Activated naive CD8-positive, alpha-beta T cell (primary cell): Measurements from ENCODE around the gene PPP4R3B.

ENCODE experiments used
- H3K27ac Mint-ChIP-seq: one replicate; pipeline ENCODE4 v1.8.0; 2021; ENCODE audit warnings: mixed read lengths
- H3K27me3 Mint-ChIP-seq: one replicate; pipeline ENCODE4 v1.8.0; 2021; ENCODE audit warnings: mixed read lengths
- H3K36me3 Mint-ChIP-seq: one replicate; pipeline ENCODE4 v1.8.0; 2021; ENCODE audit warnings: mixed read lengths
- H3K4me1 Mint-ChIP-seq: one replicate; pipeline ENCODE4 v1.8.0; 2021; ENCODE audit warnings: low read depth, mixed read lengths
- H3K4me3 Mint-ChIP-seq: one replicate; pipeline ENCODE4 v1.8.0; 2021; ENCODE audit warnings: mild to moderate bottlenecking, mixed read lengths
- H3K9me3 Mint-ChIP-seq: one replicate; pipeline ENCODE4 v1.8.0; 2021; ENCODE audit warnings: low read depth, mixed read lengths

The PPP4R3B gene

DNA sequence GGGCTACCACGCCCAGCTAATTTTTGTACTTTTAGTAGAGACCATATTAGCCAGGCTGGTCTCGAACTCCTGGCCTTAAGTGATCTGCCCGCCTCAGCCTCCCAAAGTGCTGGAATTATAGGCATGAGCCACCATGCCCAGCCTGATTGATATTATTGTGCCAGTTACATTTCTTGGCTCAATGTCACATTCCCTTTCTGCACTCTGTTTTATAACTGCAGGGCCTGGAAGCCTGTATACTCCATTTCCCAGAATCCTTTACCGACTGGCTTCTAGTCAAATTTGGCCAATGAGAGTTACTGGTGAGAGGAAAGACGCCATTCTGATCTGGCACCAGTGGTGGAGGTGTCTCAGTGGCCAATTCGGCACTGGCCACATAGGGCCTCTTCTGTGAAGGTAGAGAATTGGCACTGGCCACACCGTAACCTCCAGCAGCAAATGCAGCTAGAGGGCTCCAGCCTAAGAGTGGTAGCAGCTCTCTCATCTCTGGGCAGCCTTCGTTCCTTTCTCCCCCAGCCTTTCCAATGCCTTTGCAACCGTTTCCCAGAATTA lies 114.8 kb downstream of the PPP4R3B start:
- H3K4me1 Mint-ChIP-seq, result no peaks in the 10 kb centered on the region
- no peaks in the 10 kb centered on the region for H3K9me3 Mint-ChIP-seq
- no peak overlapping the region for H3K4me3 Mint-ChIP-seq
- no peaks in the 10 kb centered on the region for H3K27me3 Mint-ChIP-seq
- no peaks in the 10 kb centered on the region for H3K36me3 Mint-ChIP-seq
- H3K27ac Mint-ChIP-seq, result no peak overlapping the region

DNA sequence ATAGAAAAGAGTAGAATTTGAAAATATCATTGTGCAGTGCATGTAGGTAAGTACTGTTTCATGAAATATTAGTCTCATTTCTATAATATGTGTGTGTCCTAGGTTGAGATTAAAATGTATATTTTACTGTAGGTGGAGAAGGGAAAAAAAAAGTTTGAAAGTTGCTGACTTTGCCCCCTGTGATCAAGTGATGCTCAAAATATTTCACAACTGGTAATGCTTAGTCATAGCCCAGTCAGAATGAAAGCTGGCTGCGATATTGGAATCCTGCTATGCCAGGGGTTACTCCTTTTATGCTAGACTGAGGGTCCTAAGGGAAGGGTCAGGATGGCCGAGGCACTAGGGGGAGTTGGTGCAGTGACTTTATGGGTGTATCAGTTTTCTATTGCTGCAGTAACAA lies 117.4 kb downstream of the PPP4R3B start:
- no peaks in the 10 kb centered on the region for H3K36me3 Mint-ChIP-seq
- no peak overlapping the region for H3K4me3 Mint-ChIP-seq
- H3K27ac Mint-ChIP-seq, result no peak overlapping the region
- H3K4me1 Mint-ChIP-seq, result no peaks in the 10 kb centered on the region
- H3K9me3 Mint-ChIP-seq, result no peaks in the 10 kb centered on the region
- H3K27me3 Mint-ChIP-seq, result no peaks in the 10 kb centered on the region

DNA sequence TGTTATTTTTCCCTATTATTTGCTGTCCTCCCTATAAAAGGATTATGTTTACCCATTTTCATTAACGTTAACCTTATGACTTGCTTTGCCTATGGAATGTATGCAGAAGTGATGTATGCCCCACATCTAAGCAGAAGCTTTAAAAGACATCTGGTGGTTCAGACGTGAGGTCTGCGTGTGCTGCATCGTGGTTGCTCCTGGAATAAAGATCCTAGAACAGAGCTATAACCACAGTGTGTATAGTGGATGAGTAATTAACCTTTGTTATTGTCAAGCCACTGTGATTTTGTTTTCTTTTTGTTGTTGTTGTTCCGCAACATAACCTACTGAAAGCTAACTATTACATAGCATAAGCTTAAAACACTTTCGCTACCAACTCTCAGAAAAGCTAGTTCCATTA lies 118.8 kb downstream of the PPP4R3B start:
- H3K27ac Mint-ChIP-seq, result no peak overlapping the region
- H3K36me3 Mint-ChIP-seq, result no peaks in the 10 kb centered on the region
- no peaks in the 10 kb centered on the region for H3K4me1 Mint-ChIP-seq
- H3K27me3 Mint-ChIP-seq, result no peaks in the 10 kb centered on the region
- no peak overlapping the region for H3K4me3 Mint-ChIP-seq
- no peaks in the 10 kb centered on the region for H3K9me3 Mint-ChIP-seq
